Measurements from ENCODE around the gene PLEKHH2. TPM values are rescaled to one million over a fixed set of nuclear protein-coding genes. Genes with fewer than 3 reads are reported as not detected.
A peak's percentile ranks its signal among the peaks of the same experiment; 100 is the strongest.

PLEKHH2 gene
- total and polyA plus RNA-seq, 2 of the 13 experiments (the other 11 are each of a cell fraction or from before 2014, with no cell fraction given) = 1.1 to 3.0 TPM

- DNase-seq (ENCODE audit: low spot score) (no peak), FAIRE-seq (no peak), ATAC-seq (no peak)
- H3K4me1 ChIP-seq (ENCODE audit: insufficient read depth, low read length) = peaks cover 58% of the 10 kb centered on the region
- ChIA-PET POLR2A (interaction anchor here (2.4 kb wide), 1 partner anchor 14 kb away, joined by 11 read pairs; the partner anchor contains the start of gene THADA), CTCF (ENCODE audit: low intra/inter-chr PET ratio, low total read pairs) (interaction anchor here (3.1 kb wide), 1 partner anchor 14 kb away, joined by 29 read pairs; the partner anchor contains the start of gene THADA)
- no peaks in the 10 kb centered on the region for H3K79me2 ChIP-seq (ENCODE audit: insufficient read depth, low read length)
- no TSS peak for BruUV-seq (replicated peaks)
- H3K9me3 ChIP-seq (ENCODE audit: low read length) = no peaks in the 10 kb centered on the region
- in situ Hi-C loops (cut with HindIII; ENCODE audit: extremely low pct_ligation_motif_present, low pct_unique_long_range_greater_than_20kb) = no loop called here
- H4K20me1 ChIP-seq (ENCODE audit: insufficient read depth, low read length) = no peaks in the 10 kb centered on the region
- H3K27me3 ChIP-seq (ENCODE audit: control insufficient read depth in 1 of 2, insufficient read depth in 2 of 2, low read length in 2 of 2) = 0 out of 5 replicates have a peak, but pooled peaks cover 0 to 6% of the 10 kb centered on the region in 2 experiments
- H3K4me2 ChIP-seq (ENCODE audit: low read depth, low read length) = no peak overlapping the region
- H3K4me3 ChIP-seq (replicated peaks in 1 of 3; ENCODE audit: insufficient read depth in 1 of 3, low read depth in 2 of 3, low read length in 3 of 3) = no peak overlapping the region
- no peak overlapping the region for H2AFZ ChIP-seq (ENCODE audit: low read length)
- 4% methylated on average over 4 of the region's 4 CpGs for WGBS (ENCODE audit: low lambda C conversion rate)
- H3K27ac ChIP-seq (ENCODE audit: extremely low read length, insufficient read depth, low read length) = no peak overlapping the region
- intact Hi-C loops (cut with micrococcal nuclease; ENCODE audit: unreplicated experiment) = no loop called here
- no peak overlapping the region for H3K9ac ChIP-seq (ENCODE audit: insufficient read depth, low read depth, low read length)
- H3K36me3 ChIP-seq (replicated peaks in 1 of 2; ENCODE audit: control insufficient read depth in 1 of 2, insufficient read depth in 2 of 2, low read length in 2 of 2) = no peaks in the 10 kb centered on the region
- TF ChIP-seq IKZF4 (CRISPR knock-in tag; IDR thresholded peaks at IDR 0.05; ENCODE audit: borderline replicate concordance, low read depth, not compliant biosample characterization) (no peak), PRDM4 (CRISPR knock-in tag; IDR thresholded peaks at IDR 0.05; ENCODE audit: borderline replicate concordance) (no peak), CEBPG (CRISPR knock-in tag; IDR thresholded peaks at IDR 0.05) (0 out of 2 replicates have a peak, but pooled peaks have one; percentile 26), ZBED4 (CRISPR knock-in tag; IDR thresholded peaks at IDR 0.05; ENCODE audit: borderline replicate concordance) (no peak), CC2D1A (CRISPR knock-in tag; IDR thresholded peaks at IDR 0.05) (no peak), NRL (CRISPR knock-in tag; IDR thresholded peaks at IDR 0.05; ENCODE audit: borderline replicate concordance) (no peak), HDAC1 (CRISPR knock-in tag; IDR thresholded peaks at IDR 0.05) (no peak), ZNF780A (CRISPR knock-in tag; IDR thresholded peaks at IDR 0.05) (no peak), PCBP2 (optimal IDR thresholded peaks at IDR 0.05; ENCODE audit: low read depth, low read length, poor library complexity, severe bottlenecking) (no peak), ZFP36L2 (CRISPR knock-in tag; IDR thresholded peaks at IDR 0.05) (no peak), IKZF1 (IDR thresholded peaks at IDR 0.05) (no peak), ZMYM3 (CRISPR knock-in tag; IDR thresholded peaks at IDR 0.05) (0 out of 2 replicates have a peak, but pooled peaks have one; percentile 25), REPIN1 (CRISPR knock-in tag; IDR thresholded peaks at IDR 0.05; ENCODE audit: borderline replicate concordance, low read depth) (no peak), BATF2 (CRISPR knock-in tag; IDR thresholded peaks at IDR 0.05) (no peak)
- TF ChIP-seq, protein P1, sequence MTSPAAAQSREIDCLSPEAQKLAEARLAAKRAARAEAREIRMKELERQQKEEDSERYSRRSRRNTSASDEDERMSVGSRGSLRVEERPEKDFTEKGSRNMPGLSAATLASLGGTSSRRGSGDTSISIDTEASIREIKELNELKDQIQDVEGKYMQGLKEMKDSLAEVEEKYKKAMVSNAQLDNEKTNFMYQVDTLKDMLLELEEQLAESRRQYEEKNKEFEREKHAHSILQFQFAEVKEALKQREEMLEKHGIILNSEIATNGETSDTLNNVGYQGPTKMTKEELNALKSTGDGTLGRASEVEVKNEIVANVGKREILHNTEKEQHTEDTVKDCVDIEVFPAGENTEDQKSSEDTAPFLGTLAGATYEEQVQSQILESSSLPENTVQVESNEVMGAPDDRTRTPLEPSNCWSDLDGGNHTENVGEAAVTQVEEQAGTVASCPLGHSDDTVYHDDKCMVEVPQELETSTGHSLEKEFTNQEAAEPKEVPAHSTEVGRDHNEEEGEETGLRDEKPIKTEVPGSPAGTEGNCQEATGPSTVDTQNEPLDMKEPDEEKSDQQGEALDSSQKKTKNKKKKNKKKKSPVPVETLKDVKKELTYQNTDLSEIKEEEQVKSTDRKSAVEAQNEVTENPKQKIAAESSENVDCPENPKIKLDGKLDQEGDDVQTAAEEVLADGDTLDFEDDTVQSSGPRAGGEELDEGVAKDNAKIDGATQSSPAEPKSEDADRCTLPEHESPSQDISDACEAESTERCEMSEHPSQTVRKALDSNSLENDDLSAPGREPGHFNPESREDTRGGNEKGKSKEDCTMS (CRISPR knock-in tag; conservative IDR thresholded peaks at IDR 0.05) = no peak
Observed at GRCh38 chr2:43610361-43610760, 26.7 kb upstream of the PLEKHH2 start.
